ENCODE measurements around the gene MITF. TPM values are rescaled to one million over a fixed set of nuclear protein-coding genes. Genes with fewer than 3 reads are reported as not detected.

MITF gene
- total RNA-seq, 1 donor: 6.1 TPM

GRCh38 chr3:69752241-69752640 lies 13.0 kb downstream of the MITF start:
- H3K4me3 ChIP-seq (ENCODE audit: low read depth, low read length): no peak overlapping the region
- DNase-seq (ENCODE audit: low read depth): no peak
- no peak for TF ChIP-seq CTCF (IDR thresholded peaks at IDR 0.05; ENCODE audit: insufficient read depth, low read length)

GRCh38 chr3:69753179-69753775 lies 14.0 kb downstream of the MITF start:
- DNase-seq (ENCODE audit: low read depth): no peak
- TF ChIP-seq CTCF (IDR thresholded peaks at IDR 0.05; ENCODE audit: insufficient read depth, low read length): no peak
- H3K4me3 ChIP-seq (ENCODE audit: low read depth, low read length): no peak overlapping the region

- no peak overlapping the region for H3K4me3 ChIP-seq (ENCODE audit: low read depth, low read length)
- TF ChIP-seq CTCF (IDR thresholded peaks at IDR 0.05; ENCODE audit: insufficient read depth, low read length): no peak
- DNase-seq (ENCODE audit: low read depth): no peak
These were observed 16.5 kb downstream of the MITF start for GRCh38 chr3:69755795-69756194.

- no peak for TF ChIP-seq CTCF (IDR thresholded peaks at IDR 0.05; ENCODE audit: insufficient read depth, low read length)
- no peak overlapping the region for H3K4me3 ChIP-seq (ENCODE audit: low read depth, low read length)
- peak; percentile 64 for DNase-seq (ENCODE audit: low read depth)
These were observed 22.9 kb downstream of the MITF start for GRCh38 chr3:69761896-69762767.

- DNase-seq (ENCODE audit: low read depth): no peak
- TF ChIP-seq CTCF (IDR thresholded peaks at IDR 0.05; ENCODE audit: insufficient read depth, low read length): no peak
- no peak overlapping the region for H3K4me3 ChIP-seq (ENCODE audit: low read depth, low read length)
These were observed 23.5 kb downstream of the MITF start for GRCh38 chr3:69762768-69763229.

- TF ChIP-seq CTCF (IDR thresholded peaks at IDR 0.05; ENCODE audit: insufficient read depth, low read length): no peak
- H3K4me3 ChIP-seq (ENCODE audit: low read depth, low read length): no peak overlapping the region
- no peak for DNase-seq (ENCODE audit: low read depth)
These were observed 24.2 kb downstream of the MITF start for GRCh38 chr3:69763458-69763857.
